Measurements from ENCODE around the gene DOHH. TPM values are rescaled to one million over a fixed set of nuclear protein-coding genes. Genes with fewer than 3 reads are reported as not detected.

The DOHH gene
- total RNA-seq, 2 experiments from 2014 or later, result 17.2 to 18.3 TPM

- peaks cover 8% of the 10 kb centered on the region for H3K36me3 Mint-ChIP-seq
- no peak for DNase-seq
- no peaks in the 10 kb centered on the region for H3K4me1 Mint-ChIP-seq
- H3K4me3 Mint-ChIP-seq, result no peak overlapping the region
- H3K27ac Mint-ChIP-seq, result no peak overlapping the region
- H3K9me3 Mint-ChIP-seq, result no peaks in the 10 kb centered on the region
- H3K27me3 Mint-ChIP-seq, result no peaks in the 10 kb centered on the region
Measured at GRCh38 chr19:3528080-3528479, 27.6 kb upstream of the DOHH start.

- no peaks in the 10 kb centered on the region for H3K9me3 Mint-ChIP-seq
- DNase-seq, result no peak
- H3K27me3 Mint-ChIP-seq, result no peaks in the 10 kb centered on the region
- no peak overlapping the region for H3K4me3 Mint-ChIP-seq
- H3K27ac Mint-ChIP-seq, result no peak overlapping the region
- peaks cover 6% of the 10 kb centered on the region for H3K36me3 Mint-ChIP-seq
- no peaks in the 10 kb centered on the region for H3K4me1 Mint-ChIP-seq
Measured at GRCh38 chr19:3527238-3527910, 26.9 kb upstream of the DOHH start.

GRCh38 chr19:3526507-3527237, 26.2 kb upstream of the DOHH start:
- H3K4me1 Mint-ChIP-seq, result no peaks in the 10 kb centered on the region
- H3K27me3 Mint-ChIP-seq, result no peaks in the 10 kb centered on the region
- peaks cover 9% of the 10 kb centered on the region for H3K36me3 Mint-ChIP-seq
- no peak overlapping the region for H3K4me3 Mint-ChIP-seq
- DNase-seq, result no peak
- H3K27ac Mint-ChIP-seq, result no peak overlapping the region
- no peaks in the 10 kb centered on the region for H3K9me3 Mint-ChIP-seq

GRCh38 chr19:3524904-3525451, 24.5 kb upstream of the DOHH start:
- no peak overlapping the region for H3K4me3 Mint-ChIP-seq
- no peak overlapping the region for H3K27ac Mint-ChIP-seq
- peaks cover 3% of the 10 kb centered on the region for H3K4me1 Mint-ChIP-seq
- DNase-seq, result no peak
- H3K36me3 Mint-ChIP-seq, result peaks cover 9% of the 10 kb centered on the region
- H3K27me3 Mint-ChIP-seq, result no peaks in the 10 kb centered on the region
- H3K9me3 Mint-ChIP-seq, result no peaks in the 10 kb centered on the region

DNA sequence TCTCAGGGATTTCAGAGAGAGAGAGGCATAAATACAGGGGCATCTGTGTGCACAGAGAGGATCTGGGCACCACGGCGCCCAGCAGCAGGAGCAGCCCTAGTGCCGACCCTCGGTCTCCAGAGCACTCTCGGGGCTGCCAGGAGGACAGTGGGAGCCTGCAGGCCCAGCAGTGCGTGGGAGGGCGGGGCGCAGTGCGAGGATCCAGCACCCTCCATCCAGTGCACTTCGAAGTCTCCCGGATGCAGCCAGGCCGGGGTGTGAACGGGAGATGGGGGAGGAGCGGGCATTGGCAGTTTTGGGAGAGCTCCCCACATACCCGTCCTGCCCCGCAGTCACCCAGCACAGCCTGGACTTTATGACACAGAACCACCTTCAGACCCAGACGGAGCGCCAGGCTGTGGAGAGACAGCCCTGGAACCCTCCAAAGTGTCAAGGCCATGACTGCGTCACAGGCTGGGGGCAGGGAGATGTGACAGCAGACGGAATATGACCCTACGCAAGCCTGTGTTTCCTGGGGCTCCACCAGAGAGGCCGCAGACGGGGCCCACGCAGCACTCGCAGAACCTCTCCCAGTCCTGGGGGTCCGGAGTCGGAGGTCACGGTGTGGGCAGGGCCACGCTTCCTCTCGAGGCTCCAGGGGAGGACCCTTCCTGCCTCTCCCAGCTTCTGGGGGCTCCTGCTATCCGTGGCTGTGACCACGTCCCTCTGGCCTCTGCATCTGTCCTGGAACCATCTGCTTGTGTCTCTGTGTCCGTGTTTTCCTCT, 23.8 kb upstream of the DOHH start:
- no peak for DNase-seq
- no peak overlapping the region for H3K27ac Mint-ChIP-seq

GRCh38 chr19:3523361-3524077, 23.0 kb upstream of the DOHH start:
- Mint-ChIP-seq H3K36me3 (peaks cover 9% of the 10 kb centered on the region), H3K9me3 (no peaks in the 10 kb centered on the region), H3K4me3 (no peak overlapping the region), H3K4me1 (peaks cover 5% of the 10 kb centered on the region), H3K27me3 (no peaks in the 10 kb centered on the region), H3K27ac (no peak overlapping the region)
- no peak for DNase-seq

More for the DNA sequence above, 23.8 kb upstream of the DOHH start:
- peaks cover 3% of the 10 kb centered on the region for H3K4me1 Mint-ChIP-seq
- peaks cover 9% of the 10 kb centered on the region for H3K36me3 Mint-ChIP-seq
- no peaks in the 10 kb centered on the region for H3K27me3 Mint-ChIP-seq
- H3K4me3 Mint-ChIP-seq, result no peak overlapping the region
- no peaks in the 10 kb centered on the region for H3K9me3 Mint-ChIP-seq

DNA sequence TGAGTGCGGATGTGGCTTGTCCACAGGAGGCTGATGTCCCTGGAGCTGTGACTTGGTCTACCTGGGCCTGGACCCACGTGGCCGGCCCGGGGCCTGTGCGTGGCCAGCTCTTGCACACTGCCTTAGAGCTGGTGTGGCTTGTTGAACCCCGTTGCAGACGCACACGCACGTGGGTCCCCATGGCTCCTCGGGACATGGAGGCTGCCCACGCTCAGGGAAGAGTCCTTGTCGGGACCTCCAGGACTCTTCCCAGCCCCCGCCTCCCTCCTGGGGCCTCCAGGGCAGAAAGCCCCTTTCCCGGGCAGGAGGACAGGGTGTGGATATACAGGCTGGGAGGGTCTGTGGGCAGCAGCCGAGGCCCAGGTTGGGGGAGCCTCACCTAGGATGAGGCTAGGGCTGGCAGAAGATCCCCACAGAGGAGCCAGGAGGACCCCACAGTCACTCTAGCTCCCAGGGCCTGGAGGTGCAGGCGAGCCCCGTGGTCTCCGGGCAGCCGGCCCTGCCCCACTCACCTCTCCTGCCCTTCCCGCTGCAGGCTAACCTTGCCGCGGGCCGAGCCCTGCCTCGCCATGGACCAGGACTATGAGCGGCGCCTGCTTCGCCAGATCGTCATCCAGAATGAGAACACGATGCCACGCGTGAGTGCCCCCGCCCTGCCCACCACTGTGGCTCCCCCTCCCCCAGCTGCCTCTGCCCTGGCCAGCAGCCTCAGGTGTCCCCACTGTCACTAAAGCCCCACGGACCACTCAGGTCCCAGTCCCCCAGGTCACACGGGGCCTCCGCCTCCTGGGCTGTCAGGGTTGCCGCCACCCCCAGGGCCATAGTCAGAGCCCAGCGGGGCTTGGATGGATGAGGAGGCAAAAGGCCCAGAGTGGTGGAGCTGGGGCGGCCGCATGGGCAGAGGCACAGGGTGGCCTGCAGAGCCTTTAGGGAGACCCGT, 22.2 kb upstream of the DOHH start:
- H3K4me1 Mint-ChIP-seq, result peaks cover 10% of the 10 kb centered on the region
- H3K36me3 Mint-ChIP-seq, result peaks cover 9% of the 10 kb centered on the region
- H3K27ac Mint-ChIP-seq, result no peak overlapping the region
- H3K27me3 Mint-ChIP-seq, result no peaks in the 10 kb centered on the region
- DNase-seq, result no peak
- H3K4me3 Mint-ChIP-seq, result no peak overlapping the region
- H3K9me3 Mint-ChIP-seq, result no peaks in the 10 kb centered on the region

- Mint-ChIP-seq H3K27ac (no peak overlapping the region), H3K4me1 (peaks cover 15% of the 10 kb centered on the region), H3K4me3 (no peak overlapping the region), H3K36me3 (peaks cover 7% of the 10 kb centered on the region), H3K27me3 (no peaks in the 10 kb centered on the region), H3K9me3 (no peaks in the 10 kb centered on the region)
- no peak for DNase-seq
Measured at GRCh38 chr19:3521104-3521445, 20.6 kb upstream of the DOHH start.

DNA sequence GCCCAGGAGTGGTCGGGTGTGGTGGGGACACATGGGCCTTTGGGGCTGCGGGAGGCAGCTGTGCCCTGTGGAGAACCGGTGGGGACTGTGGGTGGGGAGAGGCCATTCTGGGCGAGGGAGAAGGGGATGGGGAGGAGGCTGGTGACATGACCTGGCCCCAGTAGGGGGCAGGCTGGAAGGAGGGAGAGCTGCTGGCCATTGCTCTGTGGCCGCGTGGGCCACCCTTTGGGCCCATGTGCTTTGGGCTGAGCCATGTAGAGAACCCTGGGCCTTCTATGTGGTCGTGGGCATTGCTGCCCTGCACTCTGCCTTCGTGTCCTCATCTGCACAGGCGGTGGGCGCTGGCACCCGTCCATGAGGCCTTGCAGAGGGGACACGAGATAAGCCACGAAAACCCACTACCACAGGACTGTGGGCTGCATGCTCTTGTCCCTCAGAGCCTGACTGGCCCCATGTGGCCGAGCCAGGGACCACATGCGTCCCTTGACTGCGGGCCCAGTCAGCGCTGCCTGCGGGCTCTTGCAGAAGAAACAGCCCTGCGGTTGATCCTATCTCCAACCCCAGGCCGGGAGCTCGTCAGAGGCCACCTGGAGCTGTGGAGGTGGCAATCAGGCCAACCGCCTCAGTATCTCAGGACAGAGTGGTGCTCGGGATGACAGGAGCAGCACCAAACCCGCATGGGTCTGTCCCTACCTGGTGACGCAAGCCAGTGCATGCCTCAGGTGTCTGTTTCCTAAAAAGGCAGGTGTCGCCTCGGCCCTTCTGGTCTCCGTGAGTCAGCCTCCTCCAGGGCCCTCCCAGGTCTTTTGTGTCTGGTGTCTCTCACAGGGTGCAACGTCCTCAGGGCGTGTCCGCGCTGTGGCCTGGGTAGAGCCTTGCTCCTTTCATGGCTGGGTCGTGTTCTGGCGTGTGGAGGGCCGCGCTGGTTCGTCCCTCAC, 20.0 kb upstream of the DOHH start:
- no peak for DNase-seq
- Mint-ChIP-seq H3K27me3 (no peaks in the 10 kb centered on the region), H3K4me1 (peaks cover 18% of the 10 kb centered on the region), H3K4me3 (no peak overlapping the region), H3K9me3 (no peaks in the 10 kb centered on the region), H3K36me3 (peaks cover 7% of the 10 kb centered on the region), H3K27ac (no peak overlapping the region)

DNA sequence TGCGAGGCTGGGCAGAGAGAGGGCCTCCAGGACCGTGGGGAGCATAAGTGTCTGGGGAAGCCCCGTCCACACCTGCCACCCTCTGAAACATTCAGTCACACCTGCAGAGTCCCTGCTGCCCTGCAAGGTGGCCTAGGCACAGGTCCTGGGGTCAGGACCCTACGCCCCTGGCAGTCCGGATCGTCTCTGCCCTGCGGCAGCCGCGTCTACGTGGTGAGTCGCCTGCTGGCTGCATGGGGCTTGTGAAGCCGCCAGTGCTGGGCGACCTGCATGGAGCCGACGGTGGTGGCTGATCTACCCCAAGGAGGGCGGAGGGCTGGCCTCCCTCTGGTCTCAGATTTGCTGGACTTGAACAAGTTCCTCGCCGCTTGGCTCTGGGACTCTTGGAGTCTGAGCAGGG, 18.7 kb upstream of the DOHH start:
- H3K36me3 Mint-ChIP-seq, result peaks cover 7% of the 10 kb centered on the region
- no peak overlapping the region for H3K27ac Mint-ChIP-seq
- H3K9me3 Mint-ChIP-seq, result no peaks in the 10 kb centered on the region
- H3K4me3 Mint-ChIP-seq, result no peak overlapping the region
- peaks cover 19% of the 10 kb centered on the region for H3K4me1 Mint-ChIP-seq
- no peaks in the 10 kb centered on the region for H3K27me3 Mint-ChIP-seq
- DNase-seq, result no peak

GRCh38 chr19:3518659-3519058, 18.2 kb upstream of the DOHH start:
- Mint-ChIP-seq H3K36me3 (peaks cover 7% of the 10 kb centered on the region), H3K27ac (no peak overlapping the region), H3K9me3 (no peaks in the 10 kb centered on the region), H3K27me3 (no peaks in the 10 kb centered on the region), H3K4me3 (no peak overlapping the region), H3K4me1 (peaks cover 19% of the 10 kb centered on the region)
- no peak for DNase-seq

DNA sequence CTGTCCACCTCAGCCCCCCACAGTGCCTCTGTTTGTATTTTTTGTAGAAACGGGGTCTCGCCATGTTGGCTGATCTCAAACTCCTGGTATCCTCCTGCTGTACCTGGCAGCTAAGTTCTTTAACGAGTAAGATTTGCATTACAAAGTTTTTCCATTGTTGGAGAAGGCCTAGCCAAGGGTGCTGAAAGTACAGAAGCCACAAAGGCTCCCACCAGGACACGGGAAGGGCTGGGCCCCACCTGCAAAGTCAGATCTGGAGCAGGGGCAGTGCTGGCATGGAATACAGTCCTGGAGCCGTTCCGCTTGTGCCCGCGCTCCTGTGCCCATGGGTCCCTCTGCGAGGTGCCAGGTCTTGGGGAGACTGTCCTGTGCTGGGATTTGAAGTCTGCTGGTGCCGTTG, 17.8 kb upstream of the DOHH start:
- H3K27me3 Mint-ChIP-seq, result no peaks in the 10 kb centered on the region
- H3K4me1 Mint-ChIP-seq, result peaks cover 19% of the 10 kb centered on the region
- H3K36me3 Mint-ChIP-seq, result peaks cover 7% of the 10 kb centered on the region
- DNase-seq, result no peak
- H3K4me3 Mint-ChIP-seq, result no peak overlapping the region
- no peaks in the 10 kb centered on the region for H3K9me3 Mint-ChIP-seq
- H3K27ac Mint-ChIP-seq, result no peak overlapping the region

DNA sequence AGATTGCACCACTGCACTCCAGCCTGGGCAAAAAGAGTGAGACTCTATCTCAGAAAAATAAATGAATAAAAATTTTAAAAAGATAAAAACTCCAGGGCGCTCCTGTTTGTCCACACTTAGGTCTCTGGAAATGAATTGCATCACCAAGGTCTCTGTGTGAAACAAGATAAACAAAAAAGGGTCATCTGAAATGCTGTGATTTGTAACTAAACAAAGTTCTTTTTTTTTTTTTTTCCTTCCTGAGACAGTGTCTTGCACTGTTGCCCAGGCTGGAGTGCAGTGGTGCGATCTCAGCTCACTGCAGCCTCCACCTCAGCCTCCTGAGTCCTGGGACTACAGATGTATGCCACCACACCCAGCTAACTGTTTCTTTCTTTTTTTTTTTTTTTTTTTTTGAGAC, 17.2 kb upstream of the DOHH start:
- Mint-ChIP-seq H3K36me3 (peaks cover 7% of the 10 kb centered on the region), H3K9me3 (no peaks in the 10 kb centered on the region), H3K4me3 (no peak overlapping the region), H3K4me1 (peaks cover 20% of the 10 kb centered on the region), H3K27ac (no peak overlapping the region), H3K27me3 (no peaks in the 10 kb centered on the region)
- DNase-seq, result no peak

All from activated naive CD8-positive, alpha-beta T cell treated with anti-CD3 and anti-CD28 coated beads for 36 hours (primary cell).